ENCODE results near the gene CATSPERD. TPM values are rescaled to one million over a fixed set of nuclear protein-coding genes. Genes with fewer than 3 reads are reported as not detected.

CATSPERD gene
- total RNA-seq, 4 donors from 2014 or later: not detected

DNA sequence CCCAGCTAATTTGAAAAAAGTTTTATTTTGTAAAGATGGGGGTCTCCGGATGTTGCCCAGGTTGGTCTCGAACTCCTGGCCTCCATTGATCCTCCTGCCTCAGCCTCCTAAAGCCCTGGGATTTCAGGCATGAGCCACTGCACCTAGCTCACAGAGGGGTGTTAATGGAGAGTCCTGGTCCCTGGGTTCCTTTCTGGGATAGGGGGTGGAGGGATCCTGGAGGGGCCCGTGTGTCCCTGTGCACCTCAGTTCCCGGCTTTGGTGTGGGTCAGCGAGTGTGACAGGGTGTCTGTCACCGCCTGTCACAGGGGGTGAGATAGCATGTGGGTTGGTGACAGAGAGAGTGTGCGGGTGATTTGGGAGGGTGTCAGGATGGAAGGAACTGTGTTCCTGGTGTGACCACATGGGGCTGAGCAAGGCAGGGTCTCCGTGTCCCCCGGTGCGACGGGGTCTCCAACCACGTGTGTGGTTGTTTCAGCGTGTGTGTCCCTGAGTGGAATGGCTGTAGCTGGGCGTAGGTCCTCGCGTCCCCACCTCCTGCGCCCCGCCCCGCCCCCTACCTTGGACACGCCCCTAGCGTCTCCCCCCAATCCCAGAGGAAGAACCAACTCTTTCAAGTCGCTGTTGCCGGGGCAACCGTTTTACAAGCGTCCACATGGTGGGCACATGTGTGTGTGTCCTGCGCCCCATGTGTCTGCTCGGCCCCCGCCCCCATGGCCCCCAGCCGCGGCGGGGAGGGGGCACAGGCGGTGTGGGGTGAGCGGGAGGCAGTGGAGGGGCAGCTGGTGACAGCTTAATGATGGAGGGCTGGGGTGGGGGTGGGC lies 81.6 kb downstream of the CATSPERD start:
- peaks cover 65 to 74% (median 67%) of the 10 kb centered on the region in 3 donors for H3K27me3 ChIP-seq
- peaks cover 0 to 4% of the 10 kb centered on the region in 2 donors for H3K4me1 ChIP-seq
- intact Hi-C loops (cut with DNase I; ENCODE audit: low total_unique reads): no loop called here
- DNase-seq (no peak), ATAC-seq (no peak)
- no peak overlapping the region for H3K4me3 ChIP-seq
- no peak overlapping the region for H3K27ac ChIP-seq
- H3K9me3 ChIP-seq: no peaks in the 10 kb centered on the region
- in situ Hi-C loops (cut with MboI; ENCODE audit: low sequenced_read_pairs in 4 of 4): no loop called here
- TF ChIP-seq, protein P1, sequence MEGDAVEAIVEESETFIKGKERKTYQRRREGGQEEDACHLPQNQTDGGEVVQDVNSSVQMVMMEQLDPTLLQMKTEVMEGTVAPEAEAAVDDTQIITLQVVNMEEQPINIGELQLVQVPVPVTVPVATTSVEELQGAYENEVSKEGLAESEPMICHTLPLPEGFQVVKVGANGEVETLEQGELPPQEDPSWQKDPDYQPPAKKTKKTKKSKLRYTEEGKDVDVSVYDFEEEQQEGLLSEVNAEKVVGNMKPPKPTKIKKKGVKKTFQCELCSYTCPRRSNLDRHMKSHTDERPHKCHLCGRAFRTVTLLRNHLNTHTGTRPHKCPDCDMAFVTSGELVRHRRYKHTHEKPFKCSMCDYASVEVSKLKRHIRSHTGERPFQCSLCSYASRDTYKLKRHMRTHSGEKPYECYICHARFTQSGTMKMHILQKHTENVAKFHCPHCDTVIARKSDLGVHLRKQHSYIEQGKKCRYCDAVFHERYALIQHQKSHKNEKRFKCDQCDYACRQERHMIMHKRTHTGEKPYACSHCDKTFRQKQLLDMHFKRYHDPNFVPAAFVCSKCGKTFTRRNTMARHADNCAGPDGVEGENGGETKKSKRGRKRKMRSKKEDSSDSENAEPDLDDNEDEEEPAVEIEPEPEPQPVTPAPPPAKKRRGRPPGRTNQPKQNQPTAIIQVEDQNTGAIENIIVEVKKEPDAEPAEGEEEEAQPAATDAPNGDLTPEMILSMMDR (IDR thresholded peaks at IDR 0.05 in 4 of 5, conservative IDR thresholded peaks at IDR 0.05 in 1 of 5): no peak
- TF ChIP-seq POLR2A (IDR thresholded peaks at IDR 0.05): no peak
- H3K36me3 ChIP-seq: no peaks in the 10 kb centered on the region

DNA sequence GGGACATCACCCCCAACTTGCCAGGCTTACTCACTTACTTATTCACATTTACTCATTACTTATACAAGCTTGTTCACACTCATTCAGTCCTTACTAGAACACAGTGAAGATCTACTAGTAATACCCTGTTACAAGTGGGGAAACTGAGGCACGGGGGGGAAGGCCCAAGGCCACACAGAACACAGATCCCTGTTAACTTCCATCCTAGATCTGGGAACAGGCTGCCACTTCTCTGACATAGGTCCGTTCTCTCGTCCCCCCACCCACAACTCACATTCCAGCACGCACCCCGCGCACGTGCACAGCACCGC lies 83.0 kb downstream of the CATSPERD start:
- H3K9me3 ChIP-seq: no peaks in the 10 kb centered on the region
- H3K27me3 ChIP-seq: peaks cover 65 to 78% (median 67%) of the 10 kb centered on the region in 3 donors
- peak overlapping the region in 2 of 4 donors; percentile 18 to 22 for H3K4me3 ChIP-seq
- no peak overlapping the region for H3K27ac ChIP-seq
- in situ Hi-C loops (cut with MboI; ENCODE audit: low sequenced_read_pairs in 4 of 4): no loop called here
- no peak for DNase-seq
- TF ChIP-seq POLR2A (IDR thresholded peaks at IDR 0.05): no peak
- TF ChIP-seq, protein P1 (IDR thresholded peaks at IDR 0.05 in 4 of 5, conservative IDR thresholded peaks at IDR 0.05 in 1 of 5): no peak
- intact Hi-C loops (cut with DNase I; ENCODE audit: low total_unique reads): no loop called here
- no peak for ATAC-seq
- peaks cover 0 to 4% of the 10 kb centered on the region in 2 donors for H3K4me1 ChIP-seq
- H3K36me3 ChIP-seq: no peaks in the 10 kb centered on the region

DNA sequence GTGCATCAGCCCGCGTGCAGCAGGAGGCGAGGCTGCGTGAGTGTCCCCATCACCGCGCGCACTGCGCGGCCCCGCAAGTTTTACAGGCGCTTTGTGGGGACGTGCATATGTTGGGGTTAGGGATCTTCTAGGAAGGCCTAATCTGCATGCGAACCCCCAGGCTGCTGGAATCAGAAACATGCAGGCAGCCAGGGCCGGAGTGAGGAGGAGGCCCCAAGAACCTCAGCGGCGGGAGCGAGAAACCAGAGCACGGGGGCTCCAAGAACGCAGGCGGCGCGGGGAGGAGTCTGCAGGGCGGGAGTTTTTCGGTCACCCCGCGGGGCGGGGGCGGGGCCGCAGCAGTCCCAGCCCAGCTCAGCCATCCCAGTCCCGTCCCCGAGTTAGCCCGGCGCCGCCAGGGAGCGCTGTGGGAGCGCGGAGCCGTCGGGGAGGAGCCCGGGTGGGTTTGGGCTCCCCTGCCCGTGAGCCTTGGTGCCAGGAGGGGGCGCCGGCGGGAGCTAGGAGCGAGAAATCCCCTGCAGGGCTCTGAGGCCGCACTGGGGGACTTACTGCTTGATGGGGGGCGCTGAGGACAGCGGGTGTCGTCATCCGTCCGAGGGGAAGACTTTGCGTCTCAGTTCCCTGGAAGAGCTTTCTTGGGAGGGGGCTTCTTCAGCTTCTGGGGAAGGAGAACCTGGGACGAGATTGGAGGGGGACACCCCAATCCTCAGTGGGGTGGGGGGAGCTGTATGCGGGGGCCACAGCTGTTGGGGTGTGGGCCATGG lies 83.5 kb downstream of the CATSPERD start:
- Histone ChIP-seq H3K36me3 (no peaks in the 10 kb centered on the region), H3K27ac (no peak overlapping the region), H3K4me1 (peaks cover 0 to 4% of the 10 kb centered on the region in 2 donors), H3K27me3 (peaks cover 61 to 75% (median 67%) of the 10 kb centered on the region in 3 donors), H3K9me3 (no peaks in the 10 kb centered on the region), H3K4me3 (peak overlapping the region in 2 of 4 donors; percentile 18 to 22)
- TF ChIP-seq POLR2A (IDR thresholded peaks at IDR 0.05): no peak
- TF ChIP-seq, protein P1 (IDR thresholded peaks at IDR 0.05 in 4 of 5, conservative IDR thresholded peaks at IDR 0.05 in 1 of 5): peak in 4 of 5 experiments; percentile 28 to 65 (median 56)
- DNase-seq: peak in 1 of 2 donors; percentile 16
- intact Hi-C loops (cut with DNase I; ENCODE audit: low total_unique reads): loop anchor here (2.0 kb wide), 1 partner anchor 89 kb away; no protein-coding TSS in a partner anchor
- in situ Hi-C loops (cut with MboI; ENCODE audit: low sequenced_read_pairs in 4 of 4): no loop called here
- ATAC-seq: peak in 1 of 2 donors; percentile 39

DNA sequence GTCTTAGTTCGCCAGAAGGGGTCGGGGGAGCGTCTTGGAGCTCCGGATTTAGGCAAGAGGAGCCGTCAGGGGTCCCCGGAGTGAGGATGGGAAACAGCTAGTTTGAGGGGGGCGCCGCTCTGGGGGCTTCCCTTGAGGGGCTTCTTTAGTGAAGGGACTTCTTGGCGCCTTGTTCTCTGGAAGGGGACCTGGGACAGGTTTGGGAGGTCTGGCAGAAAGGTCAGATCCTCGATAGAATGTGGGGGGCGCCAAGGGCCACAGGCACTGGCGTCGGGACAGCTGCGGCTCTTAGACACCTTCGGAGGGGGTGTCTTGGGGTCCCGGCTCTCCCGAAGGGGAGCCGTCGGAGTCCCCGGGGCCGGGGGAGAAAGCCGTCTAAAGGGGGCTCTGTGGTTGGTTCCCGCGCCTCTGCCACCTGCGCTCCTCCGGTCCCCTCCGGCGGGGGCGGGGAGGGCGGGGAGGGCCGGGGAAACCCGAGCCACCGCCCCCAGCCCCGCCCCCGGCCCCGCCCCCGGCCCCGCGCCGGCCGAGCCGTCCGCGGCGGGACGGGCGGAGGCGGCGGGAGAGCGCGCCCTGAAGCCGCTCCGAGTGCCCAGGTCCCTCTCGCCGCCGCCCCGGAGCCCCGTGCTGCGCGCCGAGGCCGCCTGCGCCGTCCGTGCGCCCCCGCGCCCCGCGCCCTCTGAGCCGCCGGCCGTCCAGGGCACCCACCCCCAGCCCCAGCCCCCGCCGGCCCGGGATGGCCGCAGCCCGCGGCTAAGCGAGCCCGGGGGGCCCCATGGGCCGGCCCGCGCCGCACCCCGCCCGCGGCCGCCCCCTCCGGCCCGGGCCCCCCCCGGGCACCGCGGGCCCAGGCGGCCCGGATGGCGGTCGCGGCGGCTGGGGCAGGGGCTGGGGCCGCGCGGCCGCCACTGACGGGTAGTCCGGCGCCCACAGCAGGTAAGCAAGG lies 84.4 kb downstream of the CATSPERD start, which contains the start of gene NRTN:
Gene NRTN, plus strand, starts transcription at position 552 of the 946 bp plus-strand sequence. CDS start 19,099 bp downstream, outside the sequence.
- H3K36me3 ChIP-seq: no peaks in the 10 kb centered on the region
- DNase-seq: no peak
- H3K27me3 ChIP-seq: peaks cover 55 to 66% (median 60%) of the 10 kb centered on the region in 3 donors
- H3K4me1 ChIP-seq: peaks cover 0 to 4% of the 10 kb centered on the region in 2 donors
- H3K9me3 ChIP-seq: no peaks in the 10 kb centered on the region
- in situ Hi-C loops (cut with MboI; ENCODE audit: low sequenced_read_pairs in 4 of 4) (no loop called here), intact Hi-C loops (cut with DNase I; ENCODE audit: low total_unique reads) (loop anchor here (2.0 kb wide), 1 partner anchor 88 kb away; no protein-coding TSS in a partner anchor)
- peak within 1 kb of the TSS in 2 of 4 donors; percentile 18 to 22 for H3K4me3 ChIP-seq
- no peak for TF ChIP-seq POLR2A (IDR thresholded peaks at IDR 0.05)
- TF ChIP-seq, protein P1 (IDR thresholded peaks at IDR 0.05 in 4 of 5, conservative IDR thresholded peaks at IDR 0.05 in 1 of 5): no peak
- no peak within 1 kb of the TSS for H3K27ac ChIP-seq
- ATAC-seq: no peak
